K562 (cell line): ENCODE results near the gene AJM1. TPM values are rescaled to one million over a fixed set of nuclear protein-coding genes. Genes with fewer than 3 reads are reported as not detected.
A peak's percentile ranks its signal among the peaks of the same experiment; 100 is the strongest.

ENCODE experiments used
- ATAC-seq: fragments of 200-7000 bp; cut with Tn5 transposase; 3 replicates; pipeline ENCODE4 v1.9.1; 2020; ENCODE audit warnings: moderate library complexity
- BruUV-seq: library from RNA; stranded (reverse); fragments of 400-500 nt; replicated peaks from 2 replicates; lab custom pipeline; 2021; lab: Mats Ljungman, UMichigan
- CTCF ChIA-PET: fragments of 300-600 bp; formaldehyde crosslinking; extraction: SDS; loops from one replicate; lab custom pipeline; 2021; ENCODE audit warnings: low intra/inter-chr PET ratio; lab: Yijun Ruan, JAX
- POLR2A ChIA-PET: fragments of 300-600, 350-650 bp; sonication (Branson Sonifier 250); formaldehyde crosslinking; extraction: SDS; loops from one replicate; lab custom pipeline; 2021; ENCODE audit warnings: antibody characterized with exemption, inconsistent platforms; lab: Yijun Ruan, JAX
- DNase-seq, 4 experiments: peaks; one replicate each; pipeline versions ENCODE4 v3.0.0 to v3.0.0-alpha.2; 2011 to 2018; ENCODE audit warnings: low spot score in 3 of 4, mixed read lengths in 3 of 4; ENCODE audit errors: extremely low read depth in 1 of 4
- FAIRE-seq: peaks from 2 replicates; lab custom pipeline; 2011; peaks lifted over from hg19 to GRCh38; lab: Jason Lieb, UNC
- H2AFZ ChIP-seq: 2 replicates; pipeline ENCODE4 v1.6.0; 2011; ENCODE audit warnings: low read depth, low read length, control low read depth, inconsistent platforms
- H3K27ac ChIP-seq: fragments of 200-600 bp; 3 replicates; pipeline ENCODE4 v1.8.0; 2011; ENCODE audit warnings: low read depth, mild to moderate bottlenecking, control low read depth, inconsistent platforms, low read length, moderate library complexity, mixed read lengths; ENCODE audit errors: extremely low read depth
- H3K27me3 ChIP-seq, 2 experiments: fragments of 300-600 bp in 1 of 2; 2 replicates in 1 of 2; 3 replicates in 1 of 2; pipeline versions ENCODE4 v1.6.0 to v1.8.0; 2011; ENCODE audit warnings: inconsistent platforms in 2 of 2, low read length in 2 of 2, mild to moderate bottlenecking in 1 of 2, mixed read lengths in 1 of 2, moderate library complexity in 1 of 2; ENCODE audit not compliant: control insufficient read depth in 2 of 2, insufficient read depth in 2 of 2
- H3K36me3 ChIP-seq: fragments of 300-600 bp; 3 replicates; pipeline ENCODE4 v1.8.0; 2011; ENCODE audit warnings: mild to moderate bottlenecking, low read length, inconsistent platforms; ENCODE audit not compliant: control insufficient read depth, insufficient read depth
- H3K4me1 ChIP-seq, 2 experiments: fragments of 200-600 bp in 1 of 2; replicated peaks in 1 of 2; 2 replicates in 1 of 2; 3 replicates in 1 of 2; pipeline versions ENCODE4 v1.5.1 to v1.8.0; 2011; ENCODE audit warnings: inconsistent platforms in 2 of 2, low read length in 2 of 2, mild to moderate bottlenecking in 1 of 2, mixed read lengths in 1 of 2, moderate library complexity in 1 of 2; ENCODE audit not compliant: control insufficient read depth in 2 of 2, insufficient read depth in 2 of 2
- H3K4me2 ChIP-seq: 2 replicates; pipeline ENCODE4 v1.6.1; 2011; ENCODE audit warnings: low read length, control low read depth, inconsistent platforms, mixed read lengths; ENCODE audit not compliant: insufficient read depth
- H3K4me3 ChIP-seq: fragments of 200-600 bp; sonication (generic), shearing (Covaris generic); 2 replicates; pipeline ENCODE4 v1.5.1; 2016; ENCODE audit warnings: control low read depth, inconsistent platforms
- H3K79me2 ChIP-seq: fragments of 200-600 bp; 3 replicates; pipeline ENCODE4 v1.8.0; 2011; ENCODE audit warnings: low read length, inconsistent platforms; ENCODE audit not compliant: control insufficient read depth, insufficient read depth
- H3K9ac ChIP-seq, 2 experiments: 2 replicates each; pipeline versions ENCODE4 v1.6.0 to v1.6.1; 2011; ENCODE audit warnings: low read depth in 2 of 2, low read length in 2 of 2, control low read depth in 1 of 2, inconsistent platforms in 1 of 2, mild to moderate bottlenecking in 1 of 2, mixed read lengths in 1 of 2; ENCODE audit not compliant: insufficient read depth in 1 of 2
- H3K9me1 ChIP-seq: one replicate; pipeline ENCODE4 v1.6.0; 2011; ENCODE audit warnings: inconsistent platforms, mild to moderate bottlenecking, low read length, moderate library complexity; ENCODE audit not compliant: control insufficient read depth, insufficient read depth
- H3K9me3 ChIP-seq: replicated peaks from 2 replicates; pipeline ENCODE4 v1.5.1; 2011; ENCODE audit warnings: low read depth, low read length, inconsistent platforms; ENCODE audit not compliant: control insufficient read depth, insufficient read depth
- H4K20me1 ChIP-seq: replicated peaks from 2 replicates; pipeline ENCODE4 v1.6.1; 2011; ENCODE audit warnings: low read length, inconsistent platforms, mixed read lengths; ENCODE audit not compliant: control insufficient read depth, insufficient read depth
- CBX1 ChIP-seq: sonication (generic); IDR thresholded peaks from 2 replicates; pipeline ENCODE4 v1.6.1; 2016; ENCODE audit warnings: antibody characterized with exemption, low read depth, mild to moderate bottlenecking
- ETV1 ChIP-seq: fragments of 450-650 bp; conservative IDR thresholded peaks from 2 replicates; pipeline ENCODE4 v1.6.1; 2016; ENCODE audit warnings: missing genetic modification characterization, control low read depth, low read depth, missing compliant biosample characterization
- FOXK1 ChIP-seq: sonication (generic); formaldehyde crosslinking; IDR thresholded peaks from 2 replicates; pipeline ENCODE4 v1.8.0; 2022; ENCODE audit warnings: missing genetic modification reagents, mild to moderate bottlenecking, borderline replicate concordance
- JUND ChIP-seq, 2 experiments: IDR thresholded peaks; 2 replicates in 1 of 2; 3 replicates in 1 of 2; pipeline ENCODE4 v1.6.1; 2011; ENCODE audit warnings: borderline replicate concordance in 2 of 2, low read depth in 2 of 2, low read length in 2 of 2, improper control_type of control experiment in 1 of 2, missing biosample characterization in 1 of 2, missing genetic modification characterization in 1 of 2, missing genetic modification reagents in 1 of 2
- LARP7 ChIP-seq: fragments of 450-650 bp; IDR thresholded peaks from 2 replicates; pipeline ENCODE4 v1.6.1; 2016
- RFX1 ChIP-seq: fragments of 450-650 bp; IDR thresholded peaks from 2 replicates; pipeline ENCODE4 v1.6.1; 2016; ENCODE audit warnings: mild to moderate bottlenecking, moderate library complexity
- SRSF3 ChIP-seq: fragments of 200-400 bp; formaldehyde crosslinking; IDR thresholded peaks from 2 replicates; pipeline ENCODE4 v1.6.1; 2016; ENCODE audit warnings: mild to moderate bottlenecking, low read length, moderate library complexity; ENCODE audit not compliant: insufficient read depth
- TAF15 ChIP-seq: fragments of 200-400 bp; formaldehyde crosslinking; IDR thresholded peaks from 2 replicates; pipeline ENCODE4 v1.6.1; 2017; ENCODE audit warnings: mild to moderate bottlenecking, low read depth, low read length, moderate library complexity
- TCFL5 ChIP-seq: fragments of 250-450 bp; sonication (Bioruptor Pico); conservative IDR thresholded peaks from 2 replicates; pipeline ENCODE4 v1.6.1; 2021; ENCODE audit warnings: mild to moderate bottlenecking, moderate library complexity, matching md5 sums
- ZNF174 ChIP-seq: fragments of 250-450 bp; sonication (Bioruptor Pico); IDR thresholded peaks from 2 replicates; pipeline ENCODE4 v1.4.0; 2020; ENCODE audit warnings: mild to moderate bottlenecking
- ZNF197 ChIP-seq: fragments of 200-800 bp; sonication (Bioruptor generic); IDR thresholded peaks from 2 replicates; pipeline ENCODE4 v1.6.1; 2016; ENCODE audit warnings: low read depth, missing genetic modification characterization, missing compliant biosample characterization
- ZNF699 ChIP-seq: fragments of 250-450 bp; sonication (Bioruptor Pico); IDR thresholded peaks from 2 replicates; pipeline ENCODE4 v1.8.0; 2021; ENCODE audit warnings: mild to moderate bottlenecking, moderate library complexity; ENCODE audit not compliant: insufficient replicate concordance
- WGBS: fragments of 100-300 bp; shearing (Covaris generic); methylation state at CpG from one replicate; pipeline ENCODE4 v1.1.6; 2016; ENCODE audit warnings: low coverage, mixed read lengths; ENCODE audit not compliant: insufficient coverage; ENCODE audit errors: missing lambda C conversion rate; 5-methylcytosine and 5-hydroxymethylcytosine counted together
- in situ Hi-C: fragments of 300-500 bp; cut with MboI; formaldehyde crosslinking; loops from 4 replicates; pipeline ENCODE4 v1.15.0; 2018; ENCODE audit warnings: inconsistent platforms, mixed read lengths
- intact Hi-C: fragments of 100-400 bp; cut with micrococcal nuclease; formaldehyde crosslinking; loops from 2 replicates; pipeline ENCODE4 v1.14.2; 2022
- polyA plus RNA-seq, 8 experiments: library from polyadenylated mRNA; depleted of rRNA in 4 of 8; stranded (reverse) in 5 of 8; unstranded in 3 of 8; fragments of >200 nt; fragmentation: Nextera tagmentation in 2 of 8; fragmentation: Illumina TruSeq in 1 of 8; extraction: Ambion mirVana in 2 of 8; extraction: Trizol in 1 of 8; gene quantifications; 2 replicates each; pipeline versions ENCODE4 v1.2.1 to v1.2.3, GENCODE V29; 2011 to 2014; ENCODE audit warnings: inconsistent platforms in 1 of 8, missing spikeins in 1 of 8
- total RNA-seq, 7 experiments: library from RNA; depleted of rRNA in 6 of 7; stranded (reverse); fragments of >200 nt in 6 of 7; fragmentation: Illumina TruSeq in 2 of 7; extraction: Trizol in 2 of 7; gene quantifications; 2 replicates each; pipeline versions ENCODE4 v1.2.1 to v1.2.3, GENCODE V29; 2011 to 2021; ENCODE audit warnings: low replicate concordance in 1 of 7
- TF ChIP-seq, protein P1 (sequence below), 2 experiments: fragments of 450-650 bp in 1 of 2; IDR thresholded peaks; 2 replicates each; pipeline ENCODE4 v1.6.1; 2011 to 2017; ENCODE audit warnings: low read depth in 2 of 2, antibody characterized with exemption in 1 of 2, borderline replicate concordance in 1 of 2, low read length in 1 of 2, mild to moderate bottlenecking in 1 of 2, mixed read lengths in 1 of 2; ENCODE audit not compliant: control insufficient read depth in 1 of 2
- TF ChIP-seq, protein P2 (sequence below): fragments of 200-800 bp; sonication (Bioruptor generic); IDR thresholded peaks from 2 replicates; pipeline ENCODE4 v1.6.1; 2017; ENCODE audit warnings: missing genetic modification characterization, missing compliant biosample characterization

AJM1 gene
- total and polyA plus RNA-seq, 9 of the 15 experiments (the other 6 are each of a cell fraction or from before 2014, with no cell fraction given), result 0.01 to 3.7 (median 0.65) TPM; not detected in 1

DNA sequence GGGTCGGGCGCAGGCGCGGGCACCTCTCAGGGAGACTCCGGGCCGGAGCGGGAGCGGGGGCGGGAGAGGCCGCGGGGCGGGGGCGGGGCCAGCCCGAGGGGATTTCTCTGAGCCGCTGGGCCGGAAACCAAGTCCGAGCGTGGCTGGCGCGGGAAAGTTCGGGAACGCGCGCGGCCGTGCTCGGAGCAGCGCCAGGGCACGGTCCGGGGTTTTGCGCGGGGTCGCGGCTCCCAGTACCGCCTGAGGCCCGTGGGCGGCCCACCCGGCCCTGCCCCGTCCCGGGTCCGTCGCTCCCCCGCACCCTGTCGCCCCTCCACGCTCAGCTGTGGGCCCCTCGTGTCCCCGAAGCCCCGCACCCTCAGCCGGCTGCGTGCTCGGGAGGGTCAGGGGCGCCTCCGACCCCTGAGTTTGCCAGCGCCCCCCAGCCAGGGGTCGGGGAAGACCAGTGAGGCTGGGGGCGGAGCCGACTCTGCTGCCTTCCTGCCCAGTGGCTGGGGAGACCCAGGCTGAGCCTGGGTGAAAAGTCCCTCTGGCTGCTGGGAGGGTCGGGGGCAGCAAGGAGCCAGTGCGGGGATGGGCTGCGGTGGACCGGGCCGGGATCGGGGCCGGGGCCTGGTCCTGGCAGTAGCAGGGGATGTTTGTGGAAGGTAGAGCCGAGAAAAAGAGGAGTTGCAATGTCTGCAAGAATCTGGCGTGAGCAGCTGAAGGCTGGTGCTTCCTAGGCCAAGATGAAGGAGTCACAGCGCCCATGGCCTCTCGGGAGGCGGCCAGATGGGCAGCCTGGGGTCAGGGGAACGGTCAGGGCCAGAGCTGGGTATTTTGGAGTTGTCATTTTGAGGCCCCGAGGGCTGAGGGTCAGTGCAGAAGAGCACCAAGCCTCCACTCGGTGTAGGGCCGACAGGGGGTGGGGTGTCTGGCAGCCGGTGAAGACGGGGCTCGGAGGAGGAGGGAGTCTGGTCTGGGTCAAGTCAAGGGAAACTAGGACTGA, 44.6 kb downstream of the AJM1 start:
- Histone ChIP-seq H3K4me1 (peaks cover 21 to 60% of the 10 kb centered on the region in 2 experiments), H3K36me3 (peaks cover 38% of the 10 kb centered on the region; the same call in 2 of the 3 replicates), H3K27me3 (no peaks in the 10 kb centered on the region), H3K27ac (peak overlapping the region; percentile 88), H3K9ac (peak overlapping the region; percentile 88 to 98), H3K79me2 (peaks cover 69% of the 10 kb centered on the region), H3K9me1 (peaks cover 2% of the 10 kb centered on the region), H3K9me3 (no peaks in the 10 kb centered on the region; the same call in 1 of the 2 replicates), H4K20me1 (0 out of 2 replicates have a peak, but pooled peaks cover 9% of the 10 kb centered on the region), H3K4me2 (peak overlapping the region; percentile 84), H2AFZ (peak overlapping the region; percentile 54; the same call in 1 of the 2 replicates), H3K4me3 (peak overlapping the region; percentile 92)
- DNase-seq (peak; percentile 44 to 55 (median 47)), FAIRE-seq (peak; percentile 6), ATAC-seq (peak; percentile 37)
- 2% methylated on average over 29 of the region's 76 CpGs for WGBS
- TSS peak; percentile 78 for BruUV-seq
- intact Hi-C loops (loop anchor here (1.0 kb wide), 1 partner anchor 38 kb away; the partner anchor contains the start of gene PHPT1), in situ Hi-C loops (no loop called here)
- ChIA-PET CTCF (interaction anchor here (0.6 to 0.7 kb wide), 2 partner anchors 37 to 198 kb away, joined by 3 read pairs; partner anchors contain the start of gene PHPT1), POLR2A (interaction anchor here (0.6 to 2.3 kb wide), 9 partner anchors 11 to 561 kb away, joined by 3 to 9 read pairs (median 4); no protein-coding TSS in a partner anchor)
- TF ChIP-seq ZNF699 (CRISPR knock-in tag) (no peak), ZNF197 (CRISPR knock-in tag) (no peak), JUND (IDR thresholded peaks at IDR 0.05; ENCODE audit: borderline replicate concordance, low read depth, low read length) (no peak), JUND (tag; IDR thresholded peaks at IDR 0.05; ENCODE audit: borderline replicate concordance, low read depth, low read length) (no peak), FOXK1 (CRISPR knock-in tag) (peak; percentile 70; the same call in 1 of the 2 replicates), LARP7 (no peak), ETV1 (no peak), CBX1 (peak; percentile 35; the same call in 1 of the 2 replicates), TCFL5 (CRISPR knock-in tag) (no peak), TAF15 (no peak), SRSF3 (no peak), ZNF174 (CRISPR knock-in tag) (no peak), RFX1 (no peak)
- TF ChIP-seq, protein P1, sequence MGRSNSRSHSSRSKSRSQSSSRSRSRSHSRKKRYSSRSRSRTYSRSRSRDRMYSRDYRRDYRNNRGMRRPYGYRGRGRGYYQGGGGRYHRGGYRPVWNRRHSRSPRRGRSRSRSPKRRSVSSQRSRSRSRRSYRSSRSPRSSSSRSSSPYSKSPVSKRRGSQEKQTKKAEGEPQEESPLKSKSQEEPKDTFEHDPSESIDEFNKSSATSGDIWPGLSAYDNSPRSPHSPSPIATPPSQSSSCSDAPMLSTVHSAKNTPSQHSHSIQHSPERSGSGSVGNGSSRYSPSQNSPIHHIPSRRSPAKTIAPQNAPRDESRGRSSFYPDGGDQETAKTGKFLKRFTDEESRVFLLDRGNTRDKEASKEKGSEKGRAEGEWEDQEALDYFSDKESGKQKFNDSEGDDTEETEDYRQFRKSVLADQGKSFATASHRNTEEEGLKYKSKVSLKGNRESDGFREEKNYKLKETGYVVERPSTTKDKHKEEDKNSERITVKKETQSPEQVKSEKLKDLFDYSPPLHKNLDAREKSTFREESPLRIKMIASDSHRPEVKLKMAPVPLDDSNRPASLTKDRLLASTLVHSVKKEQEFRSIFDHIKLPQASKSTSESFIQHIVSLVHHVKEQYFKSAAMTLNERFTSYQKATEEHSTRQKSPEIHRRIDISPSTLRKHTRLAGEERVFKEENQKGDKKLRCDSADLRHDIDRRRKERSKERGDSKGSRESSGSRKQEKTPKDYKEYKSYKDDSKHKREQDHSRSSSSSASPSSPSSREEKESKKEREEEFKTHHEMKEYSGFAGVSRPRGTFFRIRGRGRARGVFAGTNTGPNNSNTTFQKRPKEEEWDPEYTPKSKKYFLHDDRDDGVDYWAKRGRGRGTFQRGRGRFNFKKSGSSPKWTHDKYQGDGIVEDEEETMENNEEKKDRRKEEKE (IDR thresholded peaks at IDR 0.05; ENCODE audit: borderline replicate concordance in 1 of 2, control insufficient read depth in 1 of 2, low read depth in 2 of 2, low read length in 1 of 2), result no peak
- TF ChIP-seq, protein P2, sequence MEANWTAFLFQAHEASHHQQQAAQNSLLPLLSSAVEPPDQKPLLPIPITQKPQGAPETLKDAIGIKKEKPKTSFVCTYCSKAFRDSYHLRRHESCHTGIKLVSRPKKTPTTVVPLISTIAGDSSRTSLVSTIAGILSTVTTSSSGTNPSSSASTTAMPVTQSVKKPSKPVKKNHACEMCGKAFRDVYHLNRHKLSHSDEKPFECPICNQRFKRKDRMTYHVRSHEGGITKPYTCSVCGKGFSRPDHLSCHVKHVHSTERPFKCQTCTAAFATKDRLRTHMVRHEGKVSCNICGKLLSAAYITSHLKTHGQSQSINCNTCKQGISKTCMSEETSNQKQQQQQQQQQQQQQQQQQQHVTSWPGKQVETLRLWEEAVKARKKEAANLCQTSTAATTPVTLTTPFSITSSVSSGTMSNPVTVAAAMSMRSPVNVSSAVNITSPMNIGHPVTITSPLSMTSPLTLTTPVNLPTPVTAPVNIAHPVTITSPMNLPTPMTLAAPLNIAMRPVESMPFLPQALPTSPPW (CRISPR knock-in tag), result peak; percentile 62
